HepG2 (cell line): Measurements from ENCODE around the gene GABRA4.

ENCODE experiments used
- AKAP8 ChIP-seq: sonication (generic); formaldehyde crosslinking; IDR thresholded peaks from 2 replicates; pipeline ENCODE4 v1.5.1; 2020; ENCODE audit warnings: mild to moderate bottlenecking, missing genetic modification reagents
- HNF1A ChIP-seq, 2 experiments: sonication (generic) in 1 of 2; formaldehyde crosslinking in 1 of 2; IDR thresholded peaks; 2 replicates each; pipeline versions ENCODE4 v1.4.0 to v1.6.1; 2016 to 2020; ENCODE audit warnings: borderline replicate concordance in 1 of 2, low read depth in 1 of 2, mild to moderate bottlenecking in 1 of 2, missing genetic modification reagents in 1 of 2
- MZF1 ChIP-seq: sonication (generic); formaldehyde crosslinking; IDR thresholded peaks from 2 replicates; pipeline ENCODE4 v1.8.1; 2023; ENCODE audit warnings: mild to moderate bottlenecking, missing genetic modification reagents, borderline replicate concordance
- ONECUT2 ChIP-seq: sonication (generic); formaldehyde crosslinking; IDR thresholded peaks from 2 replicates; pipeline ENCODE4 v1.4.0; 2020; ENCODE audit warnings: missing genetic modification reagents
- ZBTB7A ChIP-seq: sonication (generic); formaldehyde crosslinking; IDR thresholded peaks from 2 replicates; pipeline ENCODE4 v1.8.0; 2022; ENCODE audit warnings: mild to moderate bottlenecking, missing genetic modification reagents
- ZNF296 ChIP-seq: sonication (generic); formaldehyde crosslinking; conservative IDR thresholded peaks from 2 replicates; pipeline ENCODE4 v1.5.0; 2020; ENCODE audit warnings: mild to moderate bottlenecking, missing genetic modification reagents

GRCh38 chr4:47017494-47017893 lies 24.1 kb upstream of the GABRA4 start:
- TF ChIP-seq HNF1A (IDR thresholded peaks at IDR 0.05; ENCODE audit: low read depth) (no peak), HNF1A (CRISPR knock-in tag; IDR thresholded peaks at IDR 0.05; ENCODE audit: borderline replicate concordance) (no peak), AKAP8 (CRISPR knock-in tag) (no peak), ONECUT2 (no peak), ZBTB7A (no peak), MZF1 (CRISPR knock-in tag) (no peak), ZNF296 (CRISPR knock-in tag) (no peak)
